HL-60 (cell line): ENCODE results near the gene APMAP.

ENCODE experiments used
- DNase-seq, 2 experiments: peaks; one replicate each; pipeline ENCODE4 v3.0.0-alpha.2; 2010 to 2020; ENCODE audit warnings: low read depth in 1 of 2, low spot score in 1 of 2
- H3K27ac ChIP-seq: fragments of 250-450 bp; sonication (Bioruptor Pico); replicated peaks from 2 replicates; pipeline ENCODE4 v1.5.1; 2020; ENCODE audit warnings: mild to moderate bottlenecking, moderate library complexity
- H3K27me3 ChIP-seq: fragments of 250-450 bp; sonication (Bioruptor Pico); 2 replicates; pipeline ENCODE4 v1.5.1; 2021; ENCODE audit warnings: mild to moderate bottlenecking, moderate library complexity; ENCODE audit not compliant: insufficient read depth, poor library complexity, severe bottlenecking
- H3K4me3 ChIP-seq: replicated peaks from 2 replicates; pipeline ENCODE4 v1.5.1; 2011; ENCODE audit warnings: mild to moderate bottlenecking, control low read depth, low read length; ENCODE audit not compliant: insufficient read depth
- CTCF ChIP-seq: IDR thresholded peaks from one replicate; pipeline ENCODE4 v1.5.1; 2011; ENCODE audit warnings: low read length, control low read depth, inconsistent platforms; ENCODE audit not compliant: insufficient read depth
- GABPA ChIP-seq: IDR thresholded peaks from 2 replicates; pipeline ENCODE4 v1.6.1; 2012; ENCODE audit warnings: low read depth
- POLR2AphosphoS5 ChIP-seq: IDR thresholded peaks from 2 replicates; pipeline ENCODE4 v1.6.1; 2012; ENCODE audit warnings: low read depth
- REST ChIP-seq: IDR thresholded peaks from 2 replicates; pipeline ENCODE4 v1.6.1; 2012; ENCODE audit warnings: low read depth; ENCODE audit not compliant: insufficient replicate concordance
- SPI1 ChIP-seq: IDR thresholded peaks from 2 replicates; pipeline ENCODE4 v1.6.1; 2012; ENCODE audit warnings: low read depth, mild to moderate bottlenecking, borderline replicate concordance

The APMAP gene

GRCh38 chr20:25039697-25040437, 47.3 kb upstream of the APMAP start:
- DNase-seq = no peak
- H3K27ac ChIP-seq = no peak overlapping the region
- no peak for TF ChIP-seq GABPA
- no peak for TF ChIP-seq SPI1
- TF ChIP-seq CTCF = no peak
- TF ChIP-seq POLR2AphosphoS5 = no peak
- H3K4me3 ChIP-seq = no peak overlapping the region
- H3K27me3 ChIP-seq = no peaks in the 10 kb centered on the region

GRCh38 chr20:25038591-25039015, 46.1 kb upstream of the APMAP start:
- H3K4me3 ChIP-seq = no peak overlapping the region
- no peak for DNase-seq
- no peak overlapping the region for H3K27ac ChIP-seq
- TF ChIP-seq POLR2AphosphoS5 (no peak), CTCF (no peak), SPI1 (no peak), GABPA (no peak), REST (no peak)
- H3K27me3 ChIP-seq = no peaks in the 10 kb centered on the region

- no peaks in the 10 kb centered on the region for H3K27me3 ChIP-seq
- no peak overlapping the region for H3K27ac ChIP-seq
- H3K4me3 ChIP-seq = no peak overlapping the region
- TF ChIP-seq SPI1 (no peak), GABPA (no peak), CTCF (no peak), REST (no peak), POLR2AphosphoS5 (no peak)
- no peak for DNase-seq
These were observed 45.5 kb upstream of the APMAP start for GRCh38 chr20:25038103-25038410.
